GM18519 (cell line): ENCODE results near the gene VPS9D1.
"Not testable (repeated sequence)": the region's sequence is repeated elsewhere in the genome, so short reads cannot be mapped to it uniquely, and the experiment has no call there.

ENCODE experiments used
- ATAC-seq: cut with Tn5 transposase; IDR thresholded peaks from one replicate; pipeline ENCODE4 v1.9.1; 2021; ENCODE audit warnings: mild to moderate bottlenecking, moderate library complexity; ENCODE audit not compliant: unreplicated experiment, low FRiP score

The VPS9D1 gene

DNA sequence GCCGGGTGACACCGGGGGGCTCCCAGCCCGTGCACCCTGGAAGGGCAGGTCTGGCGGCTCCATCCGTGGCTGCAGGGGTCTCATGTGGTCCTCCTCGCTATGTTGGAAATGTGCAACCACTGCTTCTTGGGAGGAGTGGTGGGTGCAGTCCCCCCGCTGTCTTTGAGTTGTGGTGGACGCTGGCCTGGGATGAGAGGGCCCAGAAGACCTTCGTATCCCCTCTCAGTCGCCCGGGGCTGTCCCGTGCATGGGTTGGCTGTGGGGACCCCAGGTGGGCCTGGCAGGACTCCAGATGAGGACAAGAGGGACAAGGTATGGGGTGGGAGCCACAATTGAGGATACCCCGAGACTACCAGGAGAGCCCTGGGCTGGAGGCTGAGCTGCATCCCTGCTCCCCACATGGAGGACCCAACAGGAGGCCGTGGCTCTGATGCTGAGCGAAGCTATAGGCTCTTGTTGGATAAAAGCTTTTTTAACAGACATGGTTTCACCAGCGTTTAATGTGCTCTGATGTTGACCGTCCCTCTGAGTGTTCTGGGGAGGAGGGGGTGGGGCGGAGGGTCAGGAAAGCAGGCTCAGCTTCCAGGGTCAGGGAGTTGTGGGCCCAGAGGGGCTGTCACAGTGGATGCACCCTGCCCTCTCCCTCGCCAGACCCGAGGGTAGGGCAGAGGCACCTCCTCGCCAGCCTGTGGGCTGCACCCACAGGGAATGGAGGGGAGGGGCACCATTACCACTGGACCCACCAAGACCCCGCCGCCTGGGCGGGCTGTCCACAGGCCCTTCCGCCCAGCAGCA, 24.6 kb downstream of the VPS9D1 start:
- ATAC-seq: no peak

DNA sequence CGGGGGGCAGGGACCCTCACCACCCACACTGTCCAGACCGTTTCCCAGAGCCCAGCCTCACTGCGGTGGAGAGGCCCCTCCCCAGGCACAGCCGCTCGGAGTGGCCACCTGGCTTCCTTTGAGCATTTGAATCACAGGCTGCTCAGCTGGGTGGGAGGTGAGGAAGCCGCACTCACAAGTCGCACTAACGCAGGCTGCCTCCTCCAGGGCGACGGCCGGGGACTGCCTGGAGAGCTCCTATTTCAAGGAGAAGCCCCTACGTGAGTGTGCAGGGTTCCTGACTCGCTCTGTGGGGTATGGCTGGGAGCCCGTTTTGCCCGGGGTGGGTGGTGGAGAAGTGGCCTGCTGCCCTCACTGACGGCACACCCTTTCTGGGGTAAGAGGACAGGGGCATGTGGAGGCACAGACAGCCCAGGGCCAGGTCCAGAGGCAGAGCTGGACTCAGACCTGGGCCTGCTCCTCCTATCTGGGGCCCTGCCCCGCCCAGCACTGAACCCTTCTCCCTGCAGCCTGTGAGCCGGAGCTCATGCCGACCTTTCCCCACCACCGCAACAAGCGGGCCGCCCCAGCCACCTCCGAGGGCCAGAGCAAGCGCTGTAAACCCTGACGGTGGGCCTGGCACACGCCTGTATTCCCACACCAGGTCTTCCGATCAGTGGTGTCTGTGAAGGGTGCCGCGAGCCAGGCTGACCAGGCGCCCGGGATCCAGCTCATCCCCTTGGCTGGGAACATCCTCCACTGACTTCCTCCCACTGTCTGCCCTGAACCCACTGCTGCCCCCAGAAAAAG, 25.4 kb downstream of the VPS9D1 start:
- no peak for ATAC-seq

DNA sequence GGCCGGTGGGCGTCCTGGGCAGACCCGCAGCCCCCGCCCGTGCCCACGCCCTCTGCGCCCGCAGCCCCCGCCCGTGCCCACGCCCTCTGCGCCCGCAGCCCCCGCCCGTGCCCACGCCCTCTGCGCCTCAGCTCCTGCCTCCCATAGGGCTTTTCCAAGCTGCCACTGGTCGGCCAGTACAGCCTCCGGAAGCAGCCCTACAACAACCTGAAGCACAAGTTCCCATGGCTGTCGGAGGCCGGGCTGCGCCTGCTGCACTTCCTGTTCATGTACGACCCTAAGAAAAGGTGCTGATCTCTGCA, 26.0 kb downstream of the VPS9D1 start:
- ATAC-seq: not testable (repeated sequence)

DNA sequence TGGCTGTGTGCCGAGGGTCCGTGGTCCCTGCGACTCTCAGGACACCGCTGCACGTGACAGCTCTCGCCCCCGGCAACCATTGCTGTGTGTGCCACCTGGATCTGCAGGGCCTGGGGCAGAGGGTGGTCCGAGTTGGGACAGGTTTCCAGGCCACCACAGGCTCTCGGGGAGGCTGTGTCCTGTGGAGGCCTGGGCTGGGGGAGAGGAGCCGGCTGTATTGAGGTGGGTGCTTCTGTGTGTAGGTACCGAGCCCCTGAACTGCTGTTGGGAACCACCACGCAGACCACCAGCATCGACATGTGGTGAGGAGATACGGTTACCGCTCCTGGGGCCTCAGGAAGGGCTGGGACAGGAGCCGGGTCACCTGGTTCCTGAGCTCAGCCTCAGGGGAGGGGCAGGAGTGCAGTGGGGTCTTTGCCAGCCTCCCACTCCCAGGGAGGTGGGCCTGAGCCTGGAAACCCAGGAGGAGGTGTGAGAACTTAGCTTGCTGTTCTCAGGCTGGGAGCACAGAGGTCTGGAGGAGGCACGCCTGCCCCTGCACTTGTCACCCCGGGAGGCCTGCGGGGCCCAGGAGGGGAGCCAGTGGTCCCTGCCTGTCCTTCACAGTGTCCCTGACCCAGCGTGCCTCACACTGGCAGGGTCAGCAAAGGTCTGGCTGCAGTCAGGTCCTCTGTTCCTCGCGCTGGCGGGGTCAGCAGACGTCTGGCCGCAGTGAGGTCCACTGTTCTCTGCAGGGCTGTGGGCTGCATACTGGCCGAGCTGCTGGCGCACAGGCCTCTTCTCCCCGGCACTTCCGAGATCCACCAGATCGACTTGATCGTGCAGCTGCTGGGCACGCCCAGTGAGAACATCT, 26.5 kb downstream of the VPS9D1 start:
- ATAC-seq: no peak

DNA sequence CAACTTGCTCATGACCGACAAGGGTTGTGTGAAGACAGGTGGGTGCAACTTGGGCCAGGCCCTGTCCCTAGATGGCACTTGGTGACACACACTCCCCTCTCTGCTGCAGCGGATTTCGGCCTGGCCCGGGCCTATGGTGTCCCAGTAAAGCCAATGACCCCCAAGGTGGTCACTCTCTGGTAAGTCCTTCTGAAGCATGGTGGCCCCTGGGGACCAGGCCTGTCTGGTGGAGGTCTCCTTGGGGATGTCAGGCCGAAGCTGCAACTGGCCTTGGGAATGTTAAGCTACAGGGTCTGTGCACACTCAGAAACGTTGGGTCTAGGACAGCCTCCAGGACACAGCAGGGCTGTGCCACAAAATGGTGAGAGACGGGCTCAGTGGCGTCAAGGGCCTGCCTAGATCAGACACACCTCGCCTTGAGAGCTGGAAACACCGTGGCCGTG, 27.4 kb downstream of the VPS9D1 start:
- no peak for ATAC-seq

DNA sequence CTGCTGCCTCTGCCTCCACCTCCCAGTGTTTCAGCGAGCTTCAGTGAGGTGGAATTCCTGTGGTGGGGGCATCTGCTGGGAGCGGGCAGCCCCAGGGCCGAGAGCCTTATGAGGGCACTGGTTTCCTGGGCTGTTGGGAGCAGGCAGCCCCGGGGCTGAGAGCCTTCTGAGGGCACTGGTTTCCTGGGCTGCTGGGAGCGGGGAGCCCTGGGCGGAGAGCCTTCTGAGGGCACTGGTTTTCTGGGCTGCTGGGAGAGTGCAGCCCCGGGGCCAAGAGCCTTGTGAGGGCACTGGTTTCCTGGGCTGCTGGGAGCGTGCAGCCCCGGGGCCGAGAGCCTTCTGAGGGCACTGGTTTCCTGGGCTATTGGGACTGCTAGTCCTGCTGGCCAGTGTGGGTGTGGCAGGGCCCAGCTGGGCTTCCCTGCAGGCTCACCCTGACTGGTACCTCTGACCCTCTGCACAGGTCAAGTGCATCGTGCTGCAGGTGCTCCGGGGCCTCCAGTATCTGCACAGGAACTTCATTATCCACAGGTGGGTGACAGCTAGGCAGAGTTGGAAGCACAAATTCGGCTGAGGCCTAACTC, 28.6 kb downstream of the VPS9D1 start:
- ATAC-seq: no peak

DNA sequence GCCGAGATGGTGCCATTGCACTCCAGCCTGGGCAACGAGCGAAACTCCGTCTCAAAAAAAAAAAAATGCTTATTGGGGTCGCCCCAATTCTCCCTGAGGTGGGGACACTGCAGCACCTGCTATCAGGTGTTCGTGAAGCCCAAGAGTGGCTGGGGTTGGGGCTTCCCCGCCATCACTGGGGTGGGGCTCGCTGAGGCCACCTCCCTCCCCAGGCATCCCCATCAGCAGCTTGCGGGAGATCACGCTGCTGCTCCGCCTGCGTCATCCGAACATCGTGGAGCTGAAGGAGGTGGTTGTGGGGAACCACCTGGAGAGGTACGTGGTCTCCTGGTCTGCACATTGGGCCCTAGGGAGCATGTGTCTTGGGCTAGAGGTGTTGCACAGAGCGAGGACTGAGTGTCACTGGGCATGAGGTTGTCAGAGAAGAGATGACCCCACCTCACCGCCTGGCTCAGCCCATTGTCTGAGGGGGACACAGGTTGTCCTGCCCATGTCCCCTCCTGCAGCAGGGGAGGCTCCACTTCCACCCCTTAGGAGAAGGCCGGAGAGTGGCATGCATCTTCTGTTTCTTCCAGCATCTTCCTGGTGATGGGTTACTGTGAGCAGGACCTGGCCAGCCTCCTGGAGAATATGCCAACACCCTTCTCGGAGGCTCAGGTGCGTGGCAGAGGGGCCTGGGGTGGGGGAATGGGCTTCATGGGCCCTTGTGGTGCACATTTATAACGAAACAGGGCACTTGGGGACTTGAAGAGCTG, 29.3 kb downstream of the VPS9D1 start:
- ATAC-seq: no peak

DNA sequence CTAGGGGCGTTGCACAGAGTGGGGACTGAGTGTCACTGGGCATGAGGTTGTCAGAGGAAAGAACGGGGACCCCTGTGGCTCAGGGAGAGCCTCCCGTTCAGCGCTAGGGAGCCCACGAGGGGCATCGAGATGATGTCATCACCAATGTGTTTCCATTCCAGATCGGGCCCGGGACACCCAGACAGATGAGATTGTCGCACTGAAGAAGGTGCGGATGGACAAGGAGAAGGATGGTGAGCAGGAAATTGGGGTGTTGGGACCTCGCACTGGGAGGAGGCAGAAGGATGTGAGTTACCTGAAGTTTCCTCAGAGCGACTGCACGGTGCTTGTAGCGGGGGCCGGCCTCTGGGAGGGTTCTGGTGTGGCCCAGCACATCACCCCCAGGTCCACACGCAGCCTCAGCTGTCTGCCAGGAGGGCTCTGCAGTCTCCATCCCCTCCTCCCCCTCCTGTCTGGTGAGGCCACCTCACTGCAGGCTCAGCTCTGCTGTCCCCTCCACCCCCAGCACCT, 30.3 kb downstream of the VPS9D1 start:
- ATAC-seq: no peak

DNA sequence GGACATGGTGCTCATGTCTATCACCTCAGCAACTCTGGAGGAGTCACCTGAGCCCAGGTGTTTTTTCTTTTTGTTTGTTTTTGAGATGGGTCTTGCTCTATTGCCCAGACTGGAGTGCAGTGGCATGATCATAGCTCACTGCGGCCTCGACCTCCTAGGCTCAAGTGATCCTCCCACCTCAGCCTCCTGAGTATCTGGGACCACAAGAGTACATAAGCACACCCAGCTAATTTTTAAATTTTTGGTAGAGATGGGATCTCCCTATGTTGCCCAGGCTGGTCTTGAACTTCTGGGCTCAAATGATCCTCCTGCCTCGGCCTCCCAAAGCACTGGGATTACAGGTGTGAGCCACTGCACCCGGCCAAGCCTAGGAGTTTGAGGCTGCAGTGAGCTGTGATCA, 31.1 kb downstream of the VPS9D1 start:
- ATAC-seq: not testable (repeated sequence)

DNA sequence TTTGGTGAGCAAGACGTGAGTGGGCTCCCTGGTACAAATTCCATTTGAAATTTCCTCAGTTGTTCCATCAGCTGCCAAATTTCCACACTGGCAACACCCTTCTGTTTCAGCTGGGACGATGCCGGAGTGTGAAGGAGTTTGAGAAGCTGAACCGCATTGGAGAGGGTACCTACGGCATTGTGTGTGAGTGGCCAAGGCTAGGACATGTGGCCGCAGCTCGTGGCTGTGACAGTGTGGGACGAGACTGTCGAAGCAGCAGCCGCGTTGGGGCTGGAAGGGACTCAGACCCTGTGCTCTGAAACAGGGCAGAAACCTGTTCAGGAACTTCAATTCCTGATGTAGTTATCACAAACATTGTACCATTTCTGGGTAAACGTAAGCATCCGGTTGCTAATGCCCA, 31.6 kb downstream of the VPS9D1 start:
- ATAC-seq: no peak

DNA sequence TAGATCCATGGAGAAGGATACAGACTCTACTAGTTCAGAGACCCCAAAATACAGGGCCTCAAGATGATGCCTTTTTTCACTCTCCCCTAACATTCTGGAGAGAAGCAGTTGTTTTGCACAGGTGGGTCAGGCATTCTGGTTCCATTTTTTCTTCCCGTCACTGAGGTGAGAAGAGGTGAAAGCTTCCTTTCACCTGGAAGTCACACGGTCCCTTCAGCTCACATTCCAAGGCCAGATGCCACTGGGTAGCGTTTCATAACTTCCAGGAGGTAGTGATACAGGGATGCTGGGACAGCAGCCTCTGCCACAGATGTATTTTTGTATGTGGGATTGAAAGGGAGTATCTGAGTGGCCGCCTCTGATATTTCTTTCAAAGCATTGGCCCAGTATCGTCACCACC, 32.3 kb downstream of the VPS9D1 start:
- no peak for ATAC-seq

DNA sequence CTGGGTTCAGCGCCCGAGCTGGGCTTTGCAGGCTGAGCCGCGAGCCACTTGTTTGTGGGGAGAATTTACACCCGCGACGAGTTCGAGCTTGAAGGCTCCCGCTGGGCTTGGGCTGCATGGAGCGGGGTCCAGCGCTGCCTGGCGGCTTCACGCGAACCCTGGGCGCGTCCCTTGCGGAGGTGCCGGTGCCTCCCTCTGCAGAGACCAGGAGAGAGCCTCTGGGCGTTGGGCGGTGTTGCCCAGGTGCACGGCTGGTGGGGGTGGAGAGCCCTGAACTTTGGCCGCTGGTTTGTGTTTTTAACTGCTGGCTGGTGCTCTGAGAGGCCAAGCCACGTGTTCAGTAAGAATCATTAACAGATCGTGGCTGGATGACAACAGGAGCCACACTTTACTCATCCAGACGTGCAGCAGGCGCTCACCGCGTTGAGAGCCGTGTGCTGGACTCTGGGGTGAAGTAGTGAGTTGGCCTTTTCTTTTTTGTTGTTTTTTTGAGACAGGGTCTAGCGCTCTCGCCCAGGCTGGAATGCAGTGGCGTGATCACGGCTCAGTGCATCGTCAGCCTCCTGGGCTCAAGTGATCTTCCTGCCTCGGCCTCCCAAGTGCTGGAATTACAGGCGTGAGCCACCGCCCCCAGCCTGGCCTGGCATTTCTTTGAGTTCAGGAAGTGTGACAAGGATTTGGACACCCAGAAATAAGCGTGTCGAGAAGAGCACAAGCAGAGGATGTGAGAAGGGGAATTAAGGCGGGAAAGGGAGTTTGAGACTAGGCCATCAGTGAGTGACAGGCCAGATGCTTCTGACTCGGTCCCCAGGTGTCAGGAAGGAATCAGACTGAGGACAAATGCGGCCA, 33.4 kb downstream of the VPS9D1 start:
- ATAC-seq: peak; percentile 7

DNA sequence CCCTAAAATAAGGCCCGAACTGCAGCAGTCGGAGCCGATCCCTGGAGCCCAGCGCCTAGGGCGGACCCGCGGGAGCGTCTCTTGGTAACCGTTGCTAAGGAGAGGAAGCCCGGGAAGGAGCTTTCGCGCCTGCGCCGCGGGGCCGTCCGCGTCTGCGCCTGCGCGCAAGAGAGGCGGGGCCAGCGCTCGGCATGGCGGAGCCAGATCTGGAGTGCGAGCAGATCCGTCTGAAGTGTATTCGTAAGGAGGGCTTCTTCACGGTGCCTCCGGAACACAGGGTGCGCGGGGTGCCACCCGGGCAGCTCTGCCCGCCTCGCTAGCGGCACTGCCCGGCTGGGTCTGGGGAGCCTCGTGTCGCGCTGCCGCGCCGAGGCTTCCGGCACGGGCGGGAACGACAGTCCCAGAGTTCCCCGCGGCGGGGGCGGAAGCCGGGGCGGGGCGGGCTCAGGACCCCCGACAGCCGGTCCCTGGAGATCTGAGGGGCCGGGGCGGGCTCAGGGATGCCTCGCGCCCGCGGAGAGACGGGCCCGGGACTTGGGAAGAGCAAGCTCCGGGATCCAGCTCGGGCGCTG, 34.1 kb downstream of the VPS9D1 start, which contains the start of gene CDK10:
Gene CDK10 (plus strand): TSS at position 170 of the 572 bp plus-strand sequence. CDS start 22 bp downstream, at position 192.
- peak; percentile 75 for ATAC-seq

DNA sequence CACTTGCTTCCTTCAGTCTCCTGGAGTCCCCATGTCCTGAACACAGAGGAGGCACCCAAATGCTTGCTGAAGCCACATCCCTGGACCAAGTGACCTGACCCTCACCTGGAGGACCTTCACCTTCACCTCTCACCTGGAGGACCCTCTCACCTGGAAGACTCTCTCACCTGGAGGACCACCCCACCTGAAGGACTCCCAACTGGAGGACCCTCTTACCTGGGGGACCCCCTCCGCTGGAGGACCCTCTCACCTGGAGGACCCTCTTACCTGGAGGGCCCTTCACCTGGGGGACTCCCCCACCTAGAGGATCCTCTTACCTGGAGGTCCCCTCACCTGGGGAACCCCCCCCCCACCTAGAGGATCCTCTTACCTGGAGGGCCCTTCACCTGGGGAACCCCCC, 34.8 kb downstream of the VPS9D1 start:
- no peak for ATAC-seq

DNA sequence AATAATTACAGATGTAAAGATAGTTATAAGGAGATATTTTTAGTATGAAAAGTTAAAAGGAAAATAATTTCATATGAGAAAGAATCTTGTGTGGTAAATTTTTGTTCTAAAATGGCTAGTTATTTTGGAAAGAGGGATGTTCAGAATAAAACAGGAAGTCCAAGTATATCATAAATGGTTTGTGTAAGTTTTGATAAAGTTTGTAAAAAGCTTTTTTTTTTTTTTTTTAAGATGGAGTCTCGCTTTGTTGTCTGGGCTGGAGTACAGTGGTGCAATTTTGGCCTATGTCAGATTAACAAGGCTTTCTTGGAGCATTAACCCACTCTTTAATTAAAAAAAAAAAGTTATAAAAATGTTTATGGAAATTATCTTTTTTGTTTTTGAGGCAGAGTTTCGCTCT, 42.4 kb downstream of the VPS9D1 start:
- no peak for ATAC-seq

DNA sequence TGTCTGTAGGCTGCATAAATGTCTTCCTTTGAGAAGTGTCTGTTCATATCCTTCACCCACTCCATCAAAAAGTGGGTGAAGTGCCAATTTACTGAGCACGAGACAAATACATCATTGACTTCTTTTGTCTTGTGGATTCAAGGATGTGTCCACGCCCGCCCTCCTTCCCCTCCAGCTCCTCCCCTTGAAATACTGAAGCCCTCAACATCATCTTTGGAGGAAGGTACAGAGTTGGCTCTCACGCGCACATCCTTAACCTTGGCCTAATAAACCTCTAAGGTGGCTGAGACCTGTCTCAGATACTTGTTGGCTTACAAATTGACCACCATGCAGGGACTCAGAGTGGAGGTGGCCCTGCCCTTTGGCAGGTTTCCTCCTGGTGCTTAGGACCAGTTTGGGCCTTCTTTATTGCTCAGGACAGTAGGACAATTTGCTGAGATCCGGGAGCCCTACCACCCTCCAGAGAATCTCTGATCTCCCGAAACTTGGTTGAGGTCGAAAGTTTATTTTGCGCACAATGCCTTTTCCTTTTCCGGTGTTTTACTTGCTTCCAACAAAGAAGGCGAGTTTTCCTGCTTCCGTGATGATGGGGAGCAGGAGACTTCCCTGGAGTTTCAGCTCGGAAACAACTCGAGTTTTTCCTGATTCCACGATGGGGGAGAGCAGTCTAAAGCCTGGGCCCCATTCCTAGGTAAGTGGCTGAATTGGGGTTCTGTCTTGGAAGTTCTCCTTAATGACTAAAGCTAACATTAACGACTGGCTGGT, 48.3 kb downstream of the VPS9D1 start:
- no peak for ATAC-seq

DNA sequence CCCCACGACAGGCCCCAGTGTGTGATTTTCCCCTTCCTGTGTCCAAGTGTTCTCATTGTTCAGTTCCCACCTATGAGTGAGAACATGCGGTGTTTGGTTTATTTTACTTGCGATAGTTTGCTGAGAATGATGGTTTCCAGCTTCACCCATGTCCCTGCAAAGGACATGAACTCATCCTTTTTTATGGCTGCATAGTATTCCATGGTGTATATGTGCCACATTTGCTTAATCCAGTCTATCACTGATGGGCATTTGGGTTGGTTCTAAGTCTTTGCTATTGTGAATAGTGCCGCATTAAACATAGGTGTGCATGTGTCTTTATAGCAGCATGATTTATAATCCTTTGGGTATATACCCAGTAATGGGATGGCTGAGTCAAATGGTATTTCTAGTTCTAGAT, 49.1 kb downstream of the VPS9D1 start:
- ATAC-seq: not testable (repeated sequence)
